ENCODE results near the gene CCIN. TPM values are rescaled to one million over a fixed set of nuclear protein-coding genes. Genes with fewer than 3 reads are reported as not detected.

The CCIN gene
- total and polyA plus RNA-seq, 7 donors, result 0.03 to 0.04 TPM; not detected in 5

- Histone ChIP-seq H3K9me3 (no peaks in the 10 kb centered on the region), H3K27me3 (ENCODE audit: insufficient read depth in 3 of 3, low read length in 2 of 3) (peaks cover 0 to 34% (median 0%) of the 10 kb centered on the region in 3 donors), H3K4me1 (peaks cover 8% of the 10 kb centered on the region), H3K36me3 (ENCODE audit: insufficient read depth in 1 of 2, low read depth in 1 of 2) (no peaks in the 10 kb centered on the region), H3K27ac (no peak overlapping the region), H3K4me3 (no peak overlapping the region)
- 87 to 88% (median 87%) methylated on average over 5 of the region's 5 CpGs for WGBS, 3 donors
- intact Hi-C loops (cut with DNase I), result loop anchor here in 1 of 2 donors (5.0 kb wide), 1 partner anchor 118 kb away; the partner anchor contains the start of gene GNE
- ATAC-seq (no peak), DNase-seq (no peak)
- TF ChIP-seq CTCF (IDR thresholded peaks at IDR 0.05), result no peak
These were observed 30.3 kb upstream of the CCIN start for GRCh38 chr9:36138901-36139300.

DNA sequence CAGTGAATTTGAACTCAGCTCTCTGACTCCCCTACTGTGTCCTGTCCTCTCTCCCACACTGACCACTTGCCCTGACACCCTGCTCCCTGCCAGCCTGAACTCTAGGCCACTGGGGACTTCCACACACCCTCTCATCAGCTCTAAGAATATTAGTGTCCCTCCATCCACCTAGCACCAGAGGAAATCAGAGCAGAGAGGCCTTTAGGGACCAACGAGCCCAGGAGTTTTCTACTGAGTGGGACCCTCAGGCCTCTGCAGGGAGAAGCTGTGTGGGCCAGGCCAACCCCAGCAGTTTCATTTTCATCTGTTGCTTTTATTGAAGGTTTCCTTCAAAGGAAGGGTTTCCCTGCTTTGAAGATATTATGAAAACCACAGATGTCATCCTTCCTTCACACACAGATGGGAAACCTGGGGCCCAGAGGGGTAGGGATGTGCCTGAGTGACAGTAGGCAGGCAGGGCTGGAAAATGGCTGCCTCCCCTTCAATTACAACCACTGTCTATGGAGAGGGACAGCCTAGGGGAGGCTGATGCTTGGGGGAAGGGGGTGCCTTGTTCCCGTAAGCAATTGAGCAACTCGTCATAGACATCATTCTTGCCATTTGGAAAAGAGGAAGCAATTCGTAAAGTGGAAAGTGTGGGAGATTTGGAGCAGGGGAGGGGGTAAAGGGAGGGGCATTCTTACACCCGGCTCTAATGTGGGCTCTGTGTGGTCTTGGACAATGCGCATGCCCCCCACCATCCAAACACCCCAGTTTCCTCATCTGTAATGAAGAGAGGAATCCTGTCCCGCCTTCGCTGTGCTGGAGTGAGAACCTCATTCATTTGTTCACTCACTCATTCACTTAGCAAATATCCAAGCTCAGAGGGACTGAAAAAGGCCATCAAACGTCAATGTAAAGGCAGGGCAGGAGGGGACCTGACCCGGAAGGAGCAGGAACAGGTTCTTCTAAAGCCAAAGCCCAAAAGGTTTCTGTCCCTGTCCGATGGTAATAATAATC, 28.8 kb upstream of the CCIN start:
- Histone ChIP-seq H3K4me3 (no peak overlapping the region), H3K4me1 (peaks cover 8% of the 10 kb centered on the region), H3K27me3 (ENCODE audit: insufficient read depth in 3 of 3, low read length in 2 of 3) (peaks cover 0 to 30% (median 0%) of the 10 kb centered on the region in 3 donors), H3K36me3 (ENCODE audit: insufficient read depth in 1 of 2, low read depth in 1 of 2) (no peaks in the 10 kb centered on the region), H3K27ac (no peak overlapping the region), H3K9me3 (no peaks in the 10 kb centered on the region)
- intact Hi-C loops (cut with DNase I), result no loop called here
- no peak for TF ChIP-seq CTCF (IDR thresholded peaks at IDR 0.05)
- ATAC-seq (no peak), DNase-seq (no peak)
- WGBS, 3 donors, result 71 to 85% (median 76%) methylated on average over 11 of the region's 11 CpGs

- Histone ChIP-seq H3K36me3 (ENCODE audit: insufficient read depth in 1 of 2, low read depth in 1 of 2) (no peaks in the 10 kb centered on the region), H3K27ac (no peak overlapping the region), H3K9me3 (no peaks in the 10 kb centered on the region), H3K4me3 (no peak overlapping the region), H3K27me3 (ENCODE audit: insufficient read depth in 3 of 3, low read length in 2 of 3) (peaks cover 0 to 23% (median 0%) of the 10 kb centered on the region in 3 donors), H3K4me1 (peaks cover 8% of the 10 kb centered on the region)
- no peak for TF ChIP-seq CTCF (IDR thresholded peaks at IDR 0.05)
- no peak for DNase-seq
- WGBS, 3 donors, result 37 to 47% (median 42%) methylated on average over 4 of the region's 4 CpGs
- intact Hi-C loops (cut with DNase I), result no loop called here
- no peak for ATAC-seq
These were observed 27.9 kb upstream of the CCIN start for GRCh38 chr9:36141288-36141687.

- no peak overlapping the region for H3K27ac ChIP-seq
- no peaks in the 10 kb centered on the region for H3K36me3 ChIP-seq (ENCODE audit: insufficient read depth in 1 of 2, low read depth in 1 of 2)
- H3K27me3 ChIP-seq (ENCODE audit: insufficient read depth in 3 of 3, low read length in 2 of 3), result peaks cover 0 to 19% (median 0%) of the 10 kb centered on the region in 3 donors
- intact Hi-C loops (cut with DNase I), result no loop called here
- no peak for TF ChIP-seq CTCF (IDR thresholded peaks at IDR 0.05)
- no peaks in the 10 kb centered on the region for H3K9me3 ChIP-seq
- ATAC-seq (no peak), DNase-seq (no peak)
- 82 to 85% (median 84%) methylated on average over 7 of the region's 7 CpGs for WGBS, 3 donors
- H3K4me1 ChIP-seq, result peaks cover 8% of the 10 kb centered on the region
- H3K4me3 ChIP-seq, result no peak overlapping the region
These were observed 27.4 kb upstream of the CCIN start for GRCh38 chr9:36141761-36142160.
